NCI-H748 treated with DMSO at 0.1 percent for 48 hours (cell line): Measurements from ENCODE around the gene PGK1.
"Not testable (repeated sequence)": the region's sequence is repeated elsewhere in the genome, so short reads cannot be mapped to it uniquely, and the experiment has no call there.

Experiments used
- DNase-seq: peaks from one replicate; lab custom pipeline; 2025; lab: John Stamatoyannopoulos, UW

Gene PGK1

DNA sequence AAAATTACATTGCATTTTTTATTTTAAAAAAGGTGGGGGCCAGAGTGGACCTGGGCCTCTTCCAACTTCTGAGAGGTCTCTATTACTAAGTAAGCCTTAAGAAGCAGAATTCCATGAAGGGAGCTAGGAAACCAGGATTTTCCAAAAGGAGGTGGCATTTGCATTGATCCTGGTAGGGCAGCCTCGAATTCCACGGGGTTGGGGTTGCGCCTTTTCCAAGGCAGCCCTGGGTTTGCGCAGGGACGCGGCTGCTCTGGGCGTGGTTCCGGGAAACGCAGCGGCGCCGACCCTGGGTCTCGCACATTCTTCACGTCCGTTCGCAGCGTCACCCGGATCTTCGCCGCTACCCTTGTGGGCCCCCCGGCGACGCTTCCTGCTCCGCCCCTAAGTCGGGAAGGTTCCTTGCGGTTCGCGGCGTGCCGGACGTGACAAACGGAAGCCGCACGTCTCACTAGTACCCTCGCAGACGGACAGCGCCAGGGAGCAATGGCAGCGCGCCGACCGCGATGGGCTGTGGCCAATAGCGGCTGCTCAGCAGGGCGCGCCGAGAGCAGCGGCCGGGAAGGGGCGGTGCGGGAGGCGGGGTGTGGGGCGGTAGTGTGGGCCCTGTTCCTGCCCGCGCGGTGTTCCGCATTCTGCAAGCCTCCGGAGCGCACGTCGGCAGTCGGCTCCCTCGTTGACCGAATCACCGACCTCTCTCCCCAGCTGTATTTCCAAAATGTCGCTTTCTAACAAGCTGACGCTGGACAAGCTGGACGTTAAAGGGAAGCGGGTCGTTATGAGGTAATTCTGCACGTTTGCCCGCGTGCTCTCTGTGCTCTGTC is at the start of gene PGK1:
Gene PGK1, plus strand, starts transcription at position 626 of the 824 bp plus-strand sequence. Its CDS starts 93 bp downstream, at position 719.
- DNase-seq, result peak; percentile 77

GRCh38 chrX:78063687-78064086 is 40.4 kb upstream of the PGK1 start:
- no peak for DNase-seq

DNA sequence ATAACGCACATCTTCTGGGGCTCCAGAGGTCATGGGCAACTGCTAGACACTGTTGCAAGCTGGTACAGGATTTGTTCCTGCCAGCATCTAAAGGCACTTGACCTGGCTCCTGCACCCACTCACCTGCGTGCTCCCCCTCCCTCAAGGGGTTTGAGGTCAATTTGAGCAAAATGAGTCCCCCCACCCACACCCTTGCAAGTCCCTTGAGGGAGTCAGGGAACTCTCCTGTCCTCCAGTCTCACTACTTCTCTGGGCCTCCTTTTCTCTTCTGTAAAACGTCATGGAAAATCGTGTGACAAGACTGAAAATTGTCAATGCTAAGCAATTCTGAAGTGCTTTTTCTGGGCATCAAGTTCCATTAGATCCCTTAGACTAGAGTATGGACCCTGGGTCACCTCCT is 39.9 kb upstream of the PGK1 start:
- DNase-seq, result no peak

DNA sequence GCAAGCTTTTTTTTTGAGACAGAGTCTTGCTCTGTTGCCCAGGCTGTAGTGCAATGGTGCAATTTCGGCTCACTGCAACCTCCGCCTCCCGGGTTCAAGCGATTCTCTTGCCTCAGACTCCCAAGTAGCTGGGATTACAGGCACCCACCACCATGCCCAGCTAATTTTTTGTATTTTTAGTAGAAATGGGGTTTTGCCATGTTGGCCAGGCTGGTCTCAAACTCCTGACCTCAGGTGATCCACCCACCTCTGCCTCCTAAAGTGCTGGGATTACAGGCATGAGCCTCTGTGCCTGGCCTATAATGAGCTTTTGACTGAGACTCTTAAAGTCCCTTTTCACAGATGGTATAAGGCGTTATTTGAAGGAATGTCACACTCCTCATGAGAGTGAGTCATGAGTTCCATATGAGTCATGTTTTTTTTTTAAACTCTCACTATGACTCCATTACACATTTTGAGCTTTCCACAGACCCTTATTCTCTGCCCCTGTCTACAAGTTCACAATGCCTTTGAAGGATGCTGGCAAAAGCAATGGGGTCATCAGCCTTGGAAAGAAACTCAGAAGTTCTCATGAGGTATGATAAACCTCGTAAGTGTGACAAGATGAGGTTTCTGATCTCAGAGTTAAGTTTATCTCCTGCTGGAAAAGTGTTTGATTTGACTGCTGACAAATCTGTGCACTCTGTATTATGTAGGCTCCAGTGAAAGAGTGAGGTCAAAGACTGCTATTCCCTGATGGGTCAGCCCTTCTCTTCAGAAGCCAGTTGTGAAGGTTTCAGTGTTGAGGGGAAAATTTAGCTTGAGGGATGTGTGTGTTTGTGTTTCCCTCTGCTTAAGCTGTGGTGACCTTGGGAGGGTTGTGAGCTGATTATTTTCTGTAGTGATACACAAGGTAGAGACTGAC is 39.1 kb upstream of the PGK1 start:
- DNase-seq, result not testable (repeated sequence)

DNA sequence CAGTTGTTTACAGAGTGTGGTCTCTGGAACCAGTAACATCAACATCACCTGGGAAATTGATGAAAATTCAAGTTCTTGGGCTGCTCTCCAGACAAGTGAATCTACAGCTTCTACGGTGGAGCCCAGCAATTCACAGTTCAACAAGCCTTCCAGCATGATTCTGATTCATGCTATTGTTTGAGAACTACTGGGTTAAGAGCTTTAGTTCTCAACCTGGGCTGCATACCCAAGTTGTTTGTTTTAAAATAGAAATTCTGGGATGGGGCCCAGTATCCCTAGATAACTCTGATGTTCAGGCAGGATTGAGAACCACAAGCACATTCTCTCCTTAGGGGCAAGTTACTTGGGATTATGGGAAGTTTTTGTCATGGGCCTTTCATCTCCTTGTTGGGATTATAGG is 37.9 kb upstream of the PGK1 start:
- no peak for DNase-seq

- no peak for DNase-seq
Observed at GRCh38 chrX:78071331-78071730, 32.7 kb upstream of the PGK1 start.

DNA sequence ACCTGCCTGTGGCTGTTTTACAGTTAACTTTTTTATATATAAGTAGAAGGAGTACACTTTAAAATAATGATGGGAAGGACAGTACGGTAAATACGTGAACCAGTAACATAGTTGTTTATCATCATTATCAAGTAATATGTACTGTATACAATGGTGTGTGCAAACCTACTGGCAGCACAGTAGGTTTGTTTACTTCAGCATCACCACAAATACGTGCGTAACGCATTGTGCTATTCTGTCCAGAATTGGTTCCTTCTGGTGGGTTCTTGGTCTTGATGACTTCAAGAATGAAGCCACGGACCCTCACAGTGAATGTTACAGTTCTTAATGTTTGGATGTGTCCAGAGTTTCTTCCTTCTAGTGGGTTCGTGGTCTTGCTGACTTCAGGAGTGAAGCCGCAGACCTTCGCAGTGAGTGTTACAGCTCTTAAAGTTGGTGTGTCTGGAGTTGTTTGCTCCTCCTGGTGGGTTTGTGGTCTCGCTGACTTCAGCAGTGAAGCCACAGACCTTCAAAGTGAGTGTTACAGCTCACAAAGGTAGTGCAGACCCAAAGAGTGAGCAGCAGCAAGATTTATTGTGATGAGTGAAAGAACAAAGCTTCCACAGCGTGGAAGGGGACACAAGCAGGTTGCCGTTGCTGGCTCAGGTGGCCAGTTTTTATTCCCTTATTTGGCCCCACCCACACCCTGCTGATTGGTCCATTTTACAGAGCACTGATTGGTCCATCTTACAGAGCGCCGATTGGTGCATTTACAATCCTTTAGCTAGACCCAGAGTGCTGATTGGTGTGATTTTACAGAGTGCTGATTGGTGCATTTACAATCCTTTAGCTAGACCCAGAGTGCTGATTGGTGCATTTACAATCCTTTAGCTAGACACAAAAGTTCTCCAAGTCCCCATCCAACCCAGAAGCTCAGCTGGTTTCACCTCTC is 30.6 kb upstream of the PGK1 start:
- not testable (repeated sequence) for DNase-seq

GRCh38 chrX:78074088-78074487 is 30.0 kb upstream of the PGK1 start:
- no peak for DNase-seq

GRCh38 chrX:78075787-78076389 is 28.2 kb upstream of the PGK1 start:
- no peak for DNase-seq

DNA sequence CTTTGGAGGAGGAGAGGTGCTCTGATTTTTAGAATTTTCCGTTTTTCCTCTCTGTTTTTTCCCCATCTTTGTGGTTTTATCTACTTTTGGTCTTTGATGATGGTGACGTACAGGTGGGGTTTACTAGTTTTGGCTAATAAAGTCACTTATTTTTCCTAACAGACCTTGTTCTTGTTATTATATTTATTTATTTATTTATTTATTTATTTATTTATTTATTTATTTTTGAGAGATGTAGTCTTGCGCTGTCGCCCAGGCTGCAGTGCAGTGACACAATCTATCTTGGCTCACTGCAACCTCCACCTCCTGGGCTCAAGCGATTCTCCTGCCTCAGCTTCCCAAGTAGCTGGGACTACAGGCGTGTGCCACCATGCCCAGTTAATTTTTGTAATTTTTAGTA is 22.6 kb upstream of the PGK1 start:
- DNase-seq, result not testable (repeated sequence)

GRCh38 chrX:78092296-78092695 is 11.8 kb upstream of the PGK1 start:
- DNase-seq, result no peak

- no peak for DNase-seq
Observed at GRCh38 chrX:78098108-78098507, 5.9 kb upstream of the PGK1 start.

DNA sequence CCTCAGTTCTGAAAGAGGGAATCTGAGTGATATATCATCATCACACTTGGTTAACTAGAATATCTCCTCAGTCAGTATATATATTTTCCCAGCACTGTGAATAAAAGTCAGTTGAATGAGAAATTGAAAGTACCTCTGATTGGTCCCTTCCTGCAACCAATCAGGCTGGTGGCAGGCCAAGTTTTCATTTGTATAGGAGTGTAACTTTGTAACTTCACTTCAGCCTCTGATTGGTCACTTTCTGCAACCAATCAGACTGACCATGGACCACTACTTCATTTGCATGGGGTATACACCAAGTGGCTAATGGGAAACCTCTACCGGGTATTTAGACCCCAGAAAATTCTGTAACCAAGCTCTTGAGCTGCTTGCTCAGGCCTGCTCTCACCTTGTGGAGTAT is 2.0 kb upstream of the PGK1 start:
- DNase-seq, result no peak

GRCh38 chrX:78103001-78103622 is 936 bp upstream of the PGK1 start:
- DNase-seq, result no peak

DNA sequence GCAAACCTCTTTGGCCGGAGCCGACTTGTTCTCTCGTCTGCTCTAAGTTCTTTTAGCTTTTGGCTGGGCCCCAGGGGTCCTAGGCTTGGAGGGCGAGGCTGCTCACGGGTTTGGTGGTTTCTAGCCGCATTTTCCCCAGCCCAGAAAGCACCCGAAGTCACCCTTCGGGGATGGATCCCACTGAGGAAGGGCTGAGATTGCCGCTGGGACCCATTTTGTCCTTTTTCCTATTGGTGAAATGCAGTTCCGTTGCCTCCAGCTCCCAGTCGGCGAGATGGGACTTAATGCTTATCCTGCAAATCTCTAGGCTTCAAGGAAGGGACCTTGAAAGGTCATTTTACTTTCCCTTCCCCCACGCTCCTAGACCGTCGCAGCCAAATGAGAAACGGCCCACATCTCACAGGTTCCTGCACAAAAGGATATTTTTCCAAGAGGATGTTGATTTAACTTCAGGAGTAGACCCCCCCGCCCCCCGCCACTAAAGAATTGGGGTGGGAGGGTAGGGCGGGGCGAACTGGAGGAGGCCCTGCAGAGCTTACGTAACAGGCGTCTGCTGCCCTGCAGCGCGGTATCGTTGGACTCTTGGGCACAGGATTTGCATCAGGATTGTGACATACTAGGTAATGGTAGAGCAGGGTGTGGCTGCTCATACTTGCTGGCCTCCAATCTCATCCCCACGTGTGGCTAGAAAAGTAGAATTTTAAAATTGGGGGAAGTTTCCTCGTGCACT is 564 bp downstream of the PGK1 start:
- DNase-seq, result peak; percentile 31

DNA sequence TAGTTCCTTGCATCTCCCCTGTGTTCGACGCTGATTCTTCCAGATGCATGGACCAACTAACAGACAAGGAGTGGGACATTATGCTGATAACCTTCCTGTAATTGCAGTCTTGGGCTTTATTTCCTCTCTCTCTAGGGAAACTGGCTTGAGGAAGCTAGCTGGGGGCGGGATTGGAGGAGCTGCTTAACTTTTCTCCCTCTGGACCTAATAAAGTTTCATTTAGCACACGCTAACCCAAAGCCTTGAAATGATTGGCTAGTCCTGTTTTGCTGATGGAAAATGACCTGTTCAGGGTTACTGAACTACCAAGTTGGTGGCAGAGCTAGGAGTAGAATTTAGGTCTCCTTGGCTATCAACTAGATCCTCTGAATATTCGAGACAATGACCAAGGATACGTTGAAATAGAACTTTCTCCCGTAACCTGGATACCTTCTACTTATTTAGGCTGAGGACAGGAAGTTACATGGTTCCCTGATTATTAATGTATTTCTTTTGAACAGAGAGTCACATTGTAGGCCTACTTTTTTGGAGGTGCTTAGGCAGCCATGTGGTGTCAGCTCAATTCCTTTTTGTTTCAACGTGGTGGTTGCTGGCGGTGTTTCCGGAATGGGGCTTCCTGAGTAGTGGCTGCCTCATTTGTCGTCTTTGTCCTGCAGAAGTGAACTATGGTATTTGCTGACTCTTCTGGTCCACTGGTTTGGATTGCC is 2.0 kb downstream of the PGK1 start:
- DNase-seq, result no peak

DNA sequence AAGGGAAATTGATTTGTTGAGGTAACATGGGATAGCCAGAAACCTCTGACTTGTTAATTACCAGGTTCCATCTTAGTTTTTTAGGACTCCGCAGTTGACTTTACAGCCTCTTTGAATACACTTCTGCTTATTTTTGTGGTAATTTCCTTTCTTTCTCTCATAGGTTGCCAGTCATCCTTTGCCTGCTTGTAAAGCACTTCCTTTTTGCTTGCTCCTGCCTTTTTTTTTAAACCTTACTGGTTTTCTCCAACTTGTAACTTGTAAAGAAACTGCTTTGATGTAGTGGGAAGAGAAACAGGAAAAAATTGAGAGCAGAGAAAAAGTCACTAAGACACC is 2.6 kb downstream of the PGK1 start:
- no peak for DNase-seq

DNA sequence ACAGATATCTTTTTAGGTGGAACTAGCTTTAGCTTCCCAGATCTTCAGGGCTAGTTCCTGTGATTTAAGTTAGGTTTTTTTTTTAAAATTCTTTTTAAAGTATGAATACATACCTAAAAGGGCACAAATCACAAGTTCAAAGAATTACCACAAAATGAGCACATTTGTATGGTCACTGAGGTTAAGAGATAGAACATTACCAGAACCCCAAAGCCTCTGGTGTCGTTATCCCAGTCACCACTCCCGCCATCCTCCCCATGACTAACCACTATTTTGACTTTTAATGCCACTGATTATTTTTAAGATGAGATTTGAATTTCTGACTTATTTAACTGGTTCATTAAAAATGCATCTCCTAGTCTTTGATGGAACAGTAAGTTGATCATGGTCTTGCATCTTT is 5.4 kb downstream of the PGK1 start:
- DNase-seq, result no peak

DNA sequence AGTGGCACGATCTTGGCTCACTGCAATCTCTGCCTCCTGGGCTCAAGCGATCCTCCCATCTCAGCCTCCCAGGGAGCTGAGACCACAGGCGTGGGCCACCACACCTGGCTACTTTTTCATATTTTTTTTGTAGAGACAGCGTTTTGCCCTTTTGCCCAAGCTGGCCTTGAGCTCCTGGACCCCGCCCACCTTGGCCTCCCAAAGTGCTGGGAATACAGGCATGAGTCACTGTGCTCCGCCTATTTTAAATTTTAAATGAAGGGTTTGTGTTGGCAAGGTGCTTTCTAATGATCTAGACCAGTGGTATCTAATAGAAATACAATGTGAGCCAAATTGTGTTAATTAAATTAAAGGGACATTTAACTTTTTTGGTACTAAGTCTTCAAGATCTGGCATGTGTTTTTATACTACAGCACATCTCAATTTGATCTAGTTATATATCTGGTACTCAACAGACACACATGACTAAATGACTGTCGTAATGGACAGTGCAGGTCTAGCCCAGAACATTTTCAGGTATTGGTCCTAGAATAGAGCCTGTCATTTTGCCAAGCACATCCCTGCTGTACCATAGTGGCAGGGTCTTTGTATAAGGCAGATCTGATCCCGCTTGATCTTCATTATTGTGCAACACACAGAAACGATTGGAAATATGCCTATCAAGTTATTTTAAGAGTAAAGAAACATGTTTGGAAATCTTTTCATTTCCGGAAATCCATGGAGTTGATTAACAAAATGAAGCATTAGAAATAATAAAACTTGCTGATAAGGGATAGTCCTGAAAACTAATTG is 7.3 kb downstream of the PGK1 start:
- no peak for DNase-seq
